Brain microvascular endothelial cell (primary cell): ENCODE measurements around the gene FABP2.

Source experiments
- DNase-seq: peaks from one replicate; pipeline ENCODE4 v3.0.0-alpha.2; 2020
- H3K27ac ChIP-seq: fragments of 250-450 bp; sonication (Bioruptor Pico); 2 replicates; pipeline ENCODE4 v1.5.1; 2020; ENCODE audit warnings: mild to moderate bottlenecking, moderate library complexity
- H3K27me3 ChIP-seq: fragments of 250-450 bp; sonication (Bioruptor Pico); replicated peaks from 2 replicates; pipeline ENCODE4 v1.5.1; 2020; ENCODE audit warnings: mild to moderate bottlenecking
- H3K36me3 ChIP-seq: fragments of 250-450 bp; sonication (Bioruptor Pico); replicated peaks from 2 replicates; pipeline ENCODE4 v1.5.1; 2020; ENCODE audit warnings: mild to moderate bottlenecking
- H3K4me3 ChIP-seq: 2 replicates; pipeline ENCODE4 v1.5.1; 2011; ENCODE audit warnings: low read depth, mild to moderate bottlenecking, control low read depth, low read length, moderate library complexity
- in situ Hi-C: cut with HindIII; loops from 2 replicates; pipeline ENCODE4 v1.10.0; 2017; ENCODE audit warnings: low sequenced_read_pairs, low pct_ligation_motif_present
- TF ChIP-seq, protein P1 (sequence below): IDR thresholded peaks from 2 replicates; pipeline ENCODE4 v1.5.1; 2011; ENCODE audit warnings: low read depth, mild to moderate bottlenecking, moderate library complexity, low read length, control low read depth, inconsistent platforms; ENCODE audit errors: missing control alignments

Gene FABP2

DNA sequence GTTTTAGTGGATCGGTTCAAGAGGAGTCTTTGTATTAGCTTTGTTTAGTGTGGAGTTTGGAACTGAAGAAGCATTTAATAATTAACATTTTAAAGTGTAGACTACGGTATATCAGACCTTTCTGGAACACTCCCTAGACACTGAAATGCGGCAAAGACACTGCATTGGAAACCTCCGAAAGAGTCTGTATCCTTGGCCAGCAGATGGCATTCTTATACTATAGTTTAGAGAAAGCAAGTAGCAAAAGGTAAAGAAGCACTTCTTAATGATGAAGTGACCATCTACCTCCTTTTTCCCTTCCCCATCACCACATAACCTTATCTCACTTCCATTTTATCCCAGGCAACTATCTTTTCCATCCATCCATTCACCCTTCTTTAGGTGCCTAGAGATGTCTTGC lies 7.6 kb downstream of the FABP2 start:
- no peak overlapping the region for H3K4me3 ChIP-seq
- no peak overlapping the region for H3K27ac ChIP-seq
- DNase-seq = no peak
- in situ Hi-C loops = no loop called here
- no peaks in the 10 kb centered on the region for H3K27me3 ChIP-seq
- TF ChIP-seq, protein P1, sequence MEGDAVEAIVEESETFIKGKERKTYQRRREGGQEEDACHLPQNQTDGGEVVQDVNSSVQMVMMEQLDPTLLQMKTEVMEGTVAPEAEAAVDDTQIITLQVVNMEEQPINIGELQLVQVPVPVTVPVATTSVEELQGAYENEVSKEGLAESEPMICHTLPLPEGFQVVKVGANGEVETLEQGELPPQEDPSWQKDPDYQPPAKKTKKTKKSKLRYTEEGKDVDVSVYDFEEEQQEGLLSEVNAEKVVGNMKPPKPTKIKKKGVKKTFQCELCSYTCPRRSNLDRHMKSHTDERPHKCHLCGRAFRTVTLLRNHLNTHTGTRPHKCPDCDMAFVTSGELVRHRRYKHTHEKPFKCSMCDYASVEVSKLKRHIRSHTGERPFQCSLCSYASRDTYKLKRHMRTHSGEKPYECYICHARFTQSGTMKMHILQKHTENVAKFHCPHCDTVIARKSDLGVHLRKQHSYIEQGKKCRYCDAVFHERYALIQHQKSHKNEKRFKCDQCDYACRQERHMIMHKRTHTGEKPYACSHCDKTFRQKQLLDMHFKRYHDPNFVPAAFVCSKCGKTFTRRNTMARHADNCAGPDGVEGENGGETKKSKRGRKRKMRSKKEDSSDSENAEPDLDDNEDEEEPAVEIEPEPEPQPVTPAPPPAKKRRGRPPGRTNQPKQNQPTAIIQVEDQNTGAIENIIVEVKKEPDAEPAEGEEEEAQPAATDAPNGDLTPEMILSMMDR = peak; percentile 67
- H3K36me3 ChIP-seq = no peaks in the 10 kb centered on the region

DNA sequence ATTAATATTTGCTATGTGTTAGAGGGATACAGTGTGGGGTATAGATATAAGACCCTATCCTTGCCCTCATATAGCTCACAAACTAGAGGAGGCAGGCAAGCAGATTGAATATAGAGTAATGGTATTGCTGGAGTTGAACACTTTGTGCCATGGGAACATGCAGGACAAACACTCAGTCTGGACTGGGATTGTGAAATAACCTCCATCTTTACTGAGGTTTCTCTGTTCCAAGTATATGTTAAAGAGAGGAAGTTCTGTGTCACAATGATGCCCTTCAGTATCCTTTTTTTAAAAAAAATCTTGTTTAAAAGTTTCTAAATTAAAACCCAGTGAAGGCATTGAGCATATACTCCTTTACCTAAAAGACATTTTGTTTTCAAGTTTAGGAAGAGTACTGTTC lies 8.7 kb downstream of the FABP2 start:
- Histone ChIP-seq H3K27ac (no peak overlapping the region), H3K27me3 (no peaks in the 10 kb centered on the region), H3K36me3 (no peaks in the 10 kb centered on the region), H3K4me3 (no peak overlapping the region)
- DNase-seq = no peak
- in situ Hi-C loops = no loop called here
- TF ChIP-seq, protein P1 = no peak

DNA sequence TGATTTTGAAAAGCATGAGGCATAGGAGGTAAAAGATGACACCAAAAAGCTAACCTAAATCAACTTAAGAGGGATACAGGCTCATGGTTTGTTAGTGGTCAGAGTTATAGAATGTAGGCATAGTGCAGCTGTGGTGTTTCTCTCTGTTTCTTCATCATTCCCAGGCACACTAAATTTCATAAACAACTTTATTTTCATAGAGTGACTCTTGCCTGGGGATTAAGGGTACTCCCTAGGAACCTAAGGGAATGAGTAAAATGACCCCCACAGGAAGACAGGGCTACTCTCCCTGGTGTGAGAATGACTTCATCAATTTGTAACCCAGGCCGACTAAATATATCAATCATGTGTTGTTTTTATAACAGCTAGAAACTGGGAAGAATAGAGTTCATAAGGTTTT lies 11.1 kb downstream of the FABP2 start:
- Histone ChIP-seq H3K4me3 (no peak overlapping the region), H3K27me3 (no peaks in the 10 kb centered on the region), H3K27ac (no peak overlapping the region), H3K36me3 (no peaks in the 10 kb centered on the region)
- no peak for DNase-seq
- TF ChIP-seq, protein P1 = no peak
- in situ Hi-C loops = no loop called here

DNA sequence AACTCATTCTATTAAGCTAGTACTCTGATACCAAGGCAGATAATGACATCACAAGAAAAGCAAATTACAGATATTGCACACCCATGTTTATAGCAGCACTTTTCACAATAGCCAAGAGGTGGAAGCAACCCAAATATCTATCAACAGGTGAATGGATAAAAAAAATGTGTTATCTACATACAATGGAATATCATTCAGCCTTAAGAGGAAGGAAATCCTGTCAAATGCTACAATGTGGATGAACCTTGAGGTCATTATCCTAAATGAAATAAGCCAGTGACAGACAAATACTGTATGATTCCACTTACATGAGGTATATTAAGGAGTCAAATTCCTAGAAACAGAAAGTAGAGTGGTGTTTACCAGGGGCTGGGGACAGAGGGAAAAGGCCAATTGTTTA lies 14.3 kb downstream of the FABP2 start:
- in situ Hi-C loops = no loop called here
- DNase-seq = no peak
- H3K27ac ChIP-seq = no peak overlapping the region
- H3K27me3 ChIP-seq = no peaks in the 10 kb centered on the region
- H3K4me3 ChIP-seq = no peak overlapping the region
- TF ChIP-seq, protein P1 = no peak
- H3K36me3 ChIP-seq = no peaks in the 10 kb centered on the region

- TF ChIP-seq, protein P1 = no peak
- DNase-seq = no peak
- Histone ChIP-seq H3K27ac (no peak overlapping the region), H3K36me3 (no peaks in the 10 kb centered on the region), H3K27me3 (no peaks in the 10 kb centered on the region), H3K4me3 (no peak overlapping the region)
- in situ Hi-C loops = no loop called here
Observed at GRCh38 chr4:119304431-119304830, 17.5 kb downstream of the FABP2 start.

GRCh38 chr4:119303587-119304305 lies 18.2 kb downstream of the FABP2 start:
- TF ChIP-seq, protein P1 = no peak

More at GRCh38 chr4:119303587-119304305, 18.2 kb downstream of the FABP2 start:
- Histone ChIP-seq H3K27ac (no peak overlapping the region), H3K4me3 (no peak overlapping the region), H3K27me3 (no peaks in the 10 kb centered on the region), H3K36me3 (no peaks in the 10 kb centered on the region)
- in situ Hi-C loops = no loop called here
- DNase-seq = no peak
